ENCODE measurements around the gene SPRED3. TPM values are rescaled to one million over a fixed set of nuclear protein-coding genes. Genes with fewer than 3 reads are reported as not detected.
A peak's percentile ranks its signal among the peaks of the same experiment; 100 is the strongest.

SPRED3 gene
- total RNA-seq, 1 experiment from 2014 or later: 7.2 TPM

DNA sequence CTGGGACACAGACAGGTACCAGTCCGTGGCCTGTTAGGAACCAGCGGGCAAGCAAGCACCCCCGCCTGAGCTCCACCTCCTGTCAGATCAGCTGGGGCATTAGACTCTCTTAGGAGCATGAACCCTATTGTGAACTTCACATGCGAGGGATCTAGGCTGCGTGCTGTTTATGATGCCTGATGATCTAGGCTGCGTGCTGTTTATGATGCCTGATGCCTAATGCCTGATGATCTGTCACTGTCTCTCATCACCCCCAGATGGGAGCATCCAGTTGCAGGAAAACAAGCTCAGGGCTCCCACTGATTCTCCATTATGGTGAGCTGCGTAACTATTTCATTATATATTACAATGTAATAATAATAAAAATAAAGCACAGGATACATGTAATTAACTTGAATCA is 33.9 kb downstream of the SPRED3 start (continued):
- TF ChIP-seq, protein P1, sequence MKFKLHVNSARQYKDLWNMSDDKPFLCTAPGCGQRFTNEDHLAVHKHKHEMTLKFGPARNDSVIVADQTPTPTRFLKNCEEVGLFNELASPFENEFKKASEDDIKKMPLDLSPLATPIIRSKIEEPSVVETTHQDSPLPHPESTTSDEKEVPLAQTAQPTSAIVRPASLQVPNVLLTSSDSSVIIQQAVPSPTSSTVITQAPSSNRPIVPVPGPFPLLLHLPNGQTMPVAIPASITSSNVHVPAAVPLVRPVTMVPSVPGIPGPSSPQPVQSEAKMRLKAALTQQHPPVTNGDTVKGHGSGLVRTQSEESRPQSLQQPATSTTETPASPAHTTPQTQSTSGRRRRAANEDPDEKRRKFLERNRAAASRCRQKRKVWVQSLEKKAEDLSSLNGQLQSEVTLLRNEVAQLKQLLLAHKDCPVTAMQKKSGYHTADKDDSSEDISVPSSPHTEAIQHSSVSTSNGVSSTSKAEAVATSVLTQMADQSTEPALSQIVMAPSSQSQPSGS (CRISPR knock-in tag; IDR thresholded peaks at IDR 0.05; ENCODE audit: borderline replicate concordance, low read depth): no peak
- TF ChIP-seq FOXJ3 (CRISPR knock-in tag; IDR thresholded peaks at IDR 0.05; ENCODE audit: borderline replicate concordance) (no peak), ZNF396 (CRISPR knock-in tag; IDR thresholded peaks at IDR 0.05; ENCODE audit: borderline replicate concordance) (no peak), ZNF232 (CRISPR knock-in tag; IDR thresholded peaks at IDR 0.05) (no peak), MXD4 (CRISPR knock-in tag; IDR thresholded peaks at IDR 0.05; ENCODE audit: borderline replicate concordance) (no peak), GABPB1 (CRISPR knock-in tag; IDR thresholded peaks at IDR 0.05) (no peak), GTF2I (CRISPR knock-in tag; conservative IDR thresholded peaks at IDR 0.05) (no peak), TEAD1 (CRISPR knock-in tag; IDR thresholded peaks at IDR 0.05) (no peak)
- TF ChIP-seq, protein P2, sequence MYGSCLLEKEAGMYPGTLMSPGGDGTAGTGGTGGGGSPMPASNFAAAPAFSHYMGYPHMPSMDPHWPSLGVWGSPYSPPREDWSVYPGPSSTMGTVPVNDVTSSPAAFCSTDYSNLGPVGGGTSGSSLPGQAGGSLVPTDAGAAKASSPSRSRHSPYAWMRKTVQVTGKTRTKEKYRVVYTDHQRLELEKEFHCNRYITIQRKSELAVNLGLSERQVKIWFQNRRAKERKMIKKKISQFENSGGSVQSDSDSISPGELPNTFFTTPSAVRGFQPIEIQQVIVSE (CRISPR knock-in tag; IDR thresholded peaks at IDR 0.05; ENCODE audit: borderline replicate concordance): no peak

DNA sequence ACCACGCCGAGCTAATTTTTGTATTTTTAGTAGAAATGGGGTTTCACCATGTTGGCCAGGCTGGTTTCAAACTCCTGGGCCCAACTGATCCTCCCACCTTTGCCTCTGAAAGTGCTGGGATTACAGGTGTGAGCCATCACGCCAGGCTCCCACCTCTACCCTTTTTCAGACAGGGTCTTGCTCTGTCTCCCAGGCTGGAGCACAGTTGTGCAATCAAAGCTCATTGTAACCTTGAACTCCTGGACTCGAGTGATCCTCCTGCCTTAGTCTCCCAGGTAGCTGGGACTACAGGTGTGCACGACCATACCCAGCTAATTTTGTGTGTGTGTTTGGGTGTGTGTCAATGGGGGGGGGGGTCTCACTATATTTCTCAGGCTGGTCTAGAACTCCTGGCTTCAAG is 35.8 kb downstream of the SPRED3 start:
- CTCF ChIA-PET: interaction anchor here (0.7 to 4.3 kb wide), 2 partner anchors 15 to 21 kb away, joined by 3 to 49 read pairs; partner anchors contain the start of gene FAM98C
- POLR2A ChIA-PET: no interaction called here
- H3K9me3 Mint-ChIP-seq: no peaks in the 10 kb centered on the region
- no peak overlapping the region for H3K27ac Mint-ChIP-seq
- TF ChIP-seq, protein P3, sequence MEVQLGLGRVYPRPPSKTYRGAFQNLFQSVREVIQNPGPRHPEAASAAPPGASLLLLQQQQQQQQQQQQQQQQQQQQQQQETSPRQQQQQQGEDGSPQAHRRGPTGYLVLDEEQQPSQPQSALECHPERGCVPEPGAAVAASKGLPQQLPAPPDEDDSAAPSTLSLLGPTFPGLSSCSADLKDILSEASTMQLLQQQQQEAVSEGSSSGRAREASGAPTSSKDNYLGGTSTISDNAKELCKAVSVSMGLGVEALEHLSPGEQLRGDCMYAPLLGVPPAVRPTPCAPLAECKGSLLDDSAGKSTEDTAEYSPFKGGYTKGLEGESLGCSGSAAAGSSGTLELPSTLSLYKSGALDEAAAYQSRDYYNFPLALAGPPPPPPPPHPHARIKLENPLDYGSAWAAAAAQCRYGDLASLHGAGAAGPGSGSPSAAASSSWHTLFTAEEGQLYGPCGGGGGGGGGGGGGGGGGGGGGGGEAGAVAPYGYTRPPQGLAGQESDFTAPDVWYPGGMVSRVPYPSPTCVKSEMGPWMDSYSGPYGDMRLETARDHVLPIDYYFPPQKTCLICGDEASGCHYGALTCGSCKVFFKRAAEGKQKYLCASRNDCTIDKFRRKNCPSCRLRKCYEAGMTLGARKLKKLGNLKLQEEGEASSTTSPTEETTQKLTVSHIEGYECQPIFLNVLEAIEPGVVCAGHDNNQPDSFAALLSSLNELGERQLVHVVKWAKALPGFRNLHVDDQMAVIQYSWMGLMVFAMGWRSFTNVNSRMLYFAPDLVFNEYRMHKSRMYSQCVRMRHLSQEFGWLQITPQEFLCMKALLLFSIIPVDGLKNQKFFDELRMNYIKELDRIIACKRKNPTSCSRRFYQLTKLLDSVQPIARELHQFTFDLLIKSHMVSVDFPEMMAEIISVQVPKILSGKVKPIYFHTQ (CRISPR knock-in tag; IDR thresholded peaks at IDR 0.05): no peak
- H3K36me3 Mint-ChIP-seq: no peaks in the 10 kb centered on the region
- ATAC-seq (no peak), DNase-seq (ENCODE audit: low spot score) (no peak)
- H3K4me1 Mint-ChIP-seq: peaks cover 16% of the 10 kb centered on the region
- peaks cover 8% of the 10 kb centered on the region for H3K27me3 Mint-ChIP-seq (ENCODE audit: low read depth)
- H3K4me3 Mint-ChIP-seq: no peak overlapping the region

DNA sequence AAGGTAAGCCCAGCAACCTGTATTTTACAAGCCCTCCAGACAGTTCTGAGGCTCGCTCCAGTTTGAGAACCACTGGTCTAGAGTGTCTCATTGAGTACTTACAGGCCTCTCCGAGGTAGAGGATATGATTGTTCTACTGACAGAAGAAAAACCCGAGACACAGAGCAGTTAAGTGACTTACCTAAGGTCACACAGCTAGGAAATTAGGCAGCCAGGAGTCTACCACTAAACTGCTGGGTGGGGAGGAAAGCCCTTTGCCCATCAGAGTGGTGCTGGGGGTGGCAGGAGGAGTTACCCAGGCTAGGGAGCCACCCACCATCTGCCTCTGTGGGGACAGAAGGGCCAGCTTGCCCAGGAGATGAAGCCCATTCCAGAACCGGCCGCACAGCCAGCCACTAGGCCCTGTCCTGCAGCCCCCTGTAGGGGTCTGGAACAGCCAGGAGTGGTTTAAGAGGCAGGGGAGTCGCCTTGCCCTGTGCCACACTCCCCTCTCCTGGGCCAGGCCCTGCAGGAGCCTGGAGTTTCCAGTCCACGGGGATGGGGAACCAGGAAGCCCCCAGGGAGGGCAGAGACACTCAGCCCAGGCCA is 36.8 kb downstream of the SPRED3 start:
- H3K27ac Mint-ChIP-seq: no peak overlapping the region
- no peak overlapping the region for H3K4me3 Mint-ChIP-seq
- ChIA-PET CTCF (interaction anchor here (0.6 to 4.3 kb wide), 6 partner anchors 10 to 200 kb away, joined by 3 to 49 read pairs (median 8); partner anchors contain the start of gene FAM98C), POLR2A (interaction anchor here (0.9 kb wide), 1 partner anchor 9 kb away, joined by 3 read pairs; no protein-coding TSS in a partner anchor)
- no peaks in the 10 kb centered on the region; the same call in 1 of the 2 replicates for H3K27me3 Mint-ChIP-seq (ENCODE audit: low read depth)
- H3K36me3 Mint-ChIP-seq: no peaks in the 10 kb centered on the region
- ATAC-seq: peak; percentile 51
- TF ChIP-seq TP53 (CRISPR knock-in tag; IDR thresholded peaks at IDR 0.05): no peak
- TF ChIP-seq, protein P4, sequence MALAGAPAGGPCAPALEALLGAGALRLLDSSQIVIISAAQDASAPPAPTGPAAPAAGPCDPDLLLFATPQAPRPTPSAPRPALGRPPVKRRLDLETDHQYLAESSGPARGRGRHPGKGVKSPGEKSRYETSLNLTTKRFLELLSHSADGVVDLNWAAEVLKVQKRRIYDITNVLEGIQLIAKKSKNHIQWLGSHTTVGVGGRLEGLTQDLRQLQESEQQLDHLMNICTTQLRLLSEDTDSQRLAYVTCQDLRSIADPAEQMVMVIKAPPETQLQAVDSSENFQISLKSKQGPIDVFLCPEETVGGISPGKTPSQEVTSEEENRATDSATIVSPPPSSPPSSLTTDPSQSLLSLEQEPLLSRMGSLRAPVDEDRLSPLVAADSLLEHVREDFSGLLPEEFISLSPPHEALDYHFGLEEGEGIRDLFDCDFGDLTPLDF (CRISPR knock-in tag; IDR thresholded peaks at IDR 0.05): no peak
- TF ChIP-seq, protein P5, sequence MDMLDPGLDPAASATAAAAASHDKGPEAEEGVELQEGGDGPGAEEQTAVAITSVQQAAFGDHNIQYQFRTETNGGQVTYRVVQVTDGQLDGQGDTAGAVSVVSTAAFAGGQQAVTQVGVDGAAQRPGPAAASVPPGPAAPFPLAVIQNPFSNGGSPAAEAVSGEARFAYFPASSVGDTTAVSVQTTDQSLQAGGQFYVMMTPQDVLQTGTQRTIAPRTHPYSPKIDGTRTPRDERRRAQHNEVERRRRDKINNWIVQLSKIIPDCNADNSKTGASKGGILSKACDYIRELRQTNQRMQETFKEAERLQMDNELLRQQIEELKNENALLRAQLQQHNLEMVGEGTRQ (CRISPR knock-in tag; IDR thresholded peaks at IDR 0.05): no peak
- TF ChIP-seq, protein P6, sequence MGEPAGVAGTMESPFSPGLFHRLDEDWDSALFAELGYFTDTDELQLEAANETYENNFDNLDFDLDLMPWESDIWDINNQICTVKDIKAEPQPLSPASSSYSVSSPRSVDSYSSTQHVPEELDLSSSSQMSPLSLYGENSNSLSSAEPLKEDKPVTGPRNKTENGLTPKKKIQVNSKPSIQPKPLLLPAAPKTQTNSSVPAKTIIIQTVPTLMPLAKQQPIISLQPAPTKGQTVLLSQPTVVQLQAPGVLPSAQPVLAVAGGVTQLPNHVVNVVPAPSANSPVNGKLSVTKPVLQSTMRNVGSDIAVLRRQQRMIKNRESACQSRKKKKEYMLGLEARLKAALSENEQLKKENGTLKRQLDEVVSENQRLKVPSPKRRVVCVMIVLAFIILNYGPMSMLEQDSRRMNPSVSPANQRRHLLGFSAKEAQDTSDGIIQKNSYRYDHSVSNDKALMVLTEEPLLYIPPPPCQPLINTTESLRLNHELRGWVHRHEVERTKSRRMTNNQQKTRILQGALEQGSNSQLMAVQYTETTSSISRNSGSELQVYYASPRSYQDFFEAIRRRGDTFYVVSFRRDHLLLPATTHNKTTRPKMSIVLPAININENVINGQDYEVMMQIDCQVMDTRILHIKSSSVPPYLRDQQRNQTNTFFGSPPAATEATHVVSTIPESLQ (CRISPR knock-in tag; IDR thresholded peaks at IDR 0.05): no peak
- no peak for TF ChIP-seq ZNF138 (CRISPR knock-in tag; conservative IDR thresholded peaks at IDR 0.05)
- no peak for TF ChIP-seq AFF4 (CRISPR knock-in tag; IDR thresholded peaks at IDR 0.05; ENCODE audit: borderline replicate concordance)
- H3K9me3 Mint-ChIP-seq: no peaks in the 10 kb centered on the region
- peaks cover 19% of the 10 kb centered on the region for H3K4me1 Mint-ChIP-seq
- DNase-seq (ENCODE audit: low spot score): no peak

Measured in WTC11 (cell line).